ENCODE measurements around the gene FGF14.
"Not testable (repeated sequence)": the region's sequence is repeated elsewhere in the genome, so short reads cannot be mapped to it uniquely, and the experiment has no call there.

The FGF14 gene

DNA sequence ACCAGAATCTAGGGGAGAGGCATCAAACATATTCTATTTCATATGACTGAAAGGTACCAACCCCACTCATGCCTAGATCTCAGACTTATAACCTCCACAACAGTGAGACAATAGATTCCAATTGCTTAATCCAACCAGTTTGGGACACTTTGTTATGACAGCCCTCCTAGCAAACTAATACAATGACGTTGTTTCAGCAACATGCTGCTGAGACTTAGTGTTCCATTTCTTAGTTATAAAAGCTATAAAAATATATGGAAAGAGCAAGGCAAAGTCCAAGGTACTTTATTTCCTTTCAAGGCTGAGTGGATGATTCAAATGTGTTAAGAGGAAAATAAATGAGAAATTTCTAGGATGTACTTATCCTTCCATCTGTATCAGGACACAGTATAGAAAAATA is 352.0 kb downstream of the FGF14 start:
- DNase-seq (ENCODE audit: low read depth in 4 of 4, low spot score in 1 of 4): no peak

DNA sequence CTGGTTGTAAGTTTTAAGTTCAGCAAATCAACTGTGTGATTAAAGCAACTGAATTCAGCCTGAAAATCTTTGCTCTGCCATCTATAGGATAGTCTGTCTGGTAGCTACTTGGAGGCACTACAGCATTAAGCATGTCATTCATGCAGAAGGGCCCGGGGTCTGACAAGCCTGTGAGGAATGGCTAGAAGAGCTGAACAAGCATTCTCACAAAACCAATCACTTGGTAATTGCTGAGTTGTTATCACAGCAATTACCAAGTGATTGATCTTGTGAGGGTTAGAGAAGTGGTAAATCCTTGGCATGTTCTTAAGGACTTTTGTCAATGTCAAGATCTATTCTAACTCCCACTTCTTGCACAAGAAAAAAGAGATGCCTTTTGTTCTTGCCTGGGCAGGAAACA is 356.1 kb downstream of the FGF14 start:
- no peak for DNase-seq (ENCODE audit: low read depth in 4 of 4, low spot score in 1 of 4)

DNA sequence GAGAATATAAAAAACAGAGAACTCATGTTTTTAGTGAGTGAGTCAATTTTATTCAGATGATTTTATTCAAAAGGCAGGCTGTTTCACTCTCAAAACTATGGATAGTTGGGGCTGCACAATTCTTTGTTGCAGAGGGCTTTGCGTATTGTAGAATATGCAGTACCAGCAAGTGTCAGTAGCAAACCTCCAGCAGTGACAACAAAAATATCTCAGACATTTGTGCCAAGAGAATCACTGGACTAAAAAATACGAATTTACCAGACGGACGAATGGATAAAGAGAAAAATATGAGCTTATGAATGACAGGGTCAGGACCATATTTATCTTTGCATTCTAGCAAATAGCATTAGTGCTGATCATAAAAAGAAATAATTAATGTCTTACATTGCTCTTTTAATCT is 359.1 kb downstream of the FGF14 start:
- DNase-seq (ENCODE audit: low read depth in 4 of 4, low spot score in 1 of 4): no peak

DNA sequence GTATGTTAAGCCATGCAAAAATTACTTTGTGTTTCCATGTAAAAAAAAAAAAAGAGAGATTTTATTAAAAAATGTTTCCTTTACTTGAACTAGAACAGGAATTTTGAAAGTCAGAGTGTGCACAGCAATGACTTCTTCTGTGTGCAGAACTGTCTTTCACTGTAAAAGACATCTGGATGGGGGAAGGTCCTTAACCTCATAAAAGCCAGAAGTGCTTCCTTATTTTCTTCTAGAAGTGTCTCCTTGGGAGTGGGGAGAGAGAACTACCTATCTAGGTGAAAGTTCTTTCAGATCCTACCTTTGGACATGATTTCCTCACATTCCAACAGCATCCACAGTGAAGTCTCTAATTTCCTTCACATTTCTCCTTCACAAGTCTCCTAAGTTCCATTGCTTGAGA is 360.3 kb downstream of the FGF14 start:
- no peak for DNase-seq (ENCODE audit: low read depth in 4 of 4, low spot score in 1 of 4)

DNA sequence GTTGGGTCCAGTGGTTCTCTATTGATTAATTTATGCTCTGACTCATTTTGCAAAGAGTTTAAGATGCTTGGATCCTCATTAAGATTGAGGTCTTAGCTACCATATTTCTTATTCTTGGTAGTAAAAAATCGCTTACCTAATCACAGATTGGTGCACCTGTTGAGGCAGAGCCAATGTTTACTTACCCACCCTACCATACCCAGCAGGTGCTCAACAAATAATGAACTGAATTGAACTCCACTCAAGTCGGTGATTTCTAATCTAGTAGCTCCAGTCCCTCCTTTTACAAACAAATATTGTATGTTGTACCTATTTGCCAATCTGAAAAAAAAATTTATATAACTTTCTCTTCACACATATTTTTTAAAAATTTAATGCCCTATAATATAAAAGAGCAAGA is 361.0 kb downstream of the FGF14 start:
- DNase-seq (ENCODE audit: low read depth in 4 of 4, low spot score in 1 of 4): no peak

DNA sequence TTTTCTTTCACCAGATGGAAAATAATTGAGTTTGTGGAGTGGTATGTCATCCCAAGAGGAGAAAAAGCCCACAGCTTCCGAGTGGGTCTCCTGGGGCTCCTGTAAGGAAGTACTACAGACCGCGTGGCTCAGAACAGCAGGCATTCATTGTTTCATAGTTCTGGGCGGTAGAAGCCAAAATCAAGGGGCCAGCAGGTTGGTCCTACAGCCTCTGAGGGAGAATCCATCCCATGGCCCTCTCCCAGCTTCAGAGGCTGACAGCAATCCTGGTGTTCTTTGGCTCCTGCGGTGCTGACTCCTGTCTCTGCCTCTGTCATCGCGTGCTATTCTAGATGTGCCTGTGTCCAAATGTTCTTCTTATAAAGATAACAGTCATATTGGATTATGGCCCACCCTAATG is 362.6 kb downstream of the FGF14 start:
- DNase-seq (ENCODE audit: low read depth in 4 of 4, low spot score in 1 of 4): no peak

DNA sequence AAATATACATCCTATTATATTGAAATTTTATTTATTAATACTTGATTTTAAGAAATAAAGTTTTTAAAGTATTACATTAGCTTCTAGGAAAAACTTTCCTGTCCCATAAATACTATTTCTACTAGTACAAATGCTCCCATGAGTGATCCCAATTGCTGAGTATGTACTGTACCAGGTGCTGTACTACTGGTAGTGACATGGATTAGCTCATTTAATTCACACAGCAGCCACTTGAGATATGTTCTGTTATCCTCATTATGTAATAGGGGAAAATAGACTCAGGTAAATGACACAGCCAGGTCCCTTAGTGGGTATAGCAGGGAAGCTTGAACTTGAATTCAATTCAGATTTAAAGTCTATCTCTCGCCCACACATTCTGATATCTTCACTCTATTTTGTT is 363.1 kb downstream of the FGF14 start:
- DNase-seq (ENCODE audit: low read depth in 4 of 4, low spot score in 1 of 4): no peak

DNA sequence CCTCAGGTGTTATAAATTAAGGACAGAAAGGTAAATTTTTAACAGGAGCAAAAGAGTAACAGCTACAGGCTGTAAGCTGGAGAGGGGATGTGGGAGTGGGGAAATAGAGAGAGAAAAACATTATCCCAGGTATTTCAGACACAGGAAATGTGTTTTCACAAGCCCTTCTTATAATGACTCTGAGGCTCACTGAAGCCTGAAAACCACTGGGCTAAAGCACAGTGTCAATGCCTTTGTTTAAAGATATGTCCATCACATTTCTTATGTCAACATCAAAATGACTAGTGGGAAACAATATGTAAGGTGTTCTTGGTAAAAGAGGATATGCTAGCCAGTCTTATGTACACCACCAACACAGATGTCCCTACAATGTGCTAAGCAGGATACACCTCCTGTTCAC is 365.9 kb downstream of the FGF14 start:
- no peak for DNase-seq (ENCODE audit: low read depth in 4 of 4, low spot score in 1 of 4)

DNA sequence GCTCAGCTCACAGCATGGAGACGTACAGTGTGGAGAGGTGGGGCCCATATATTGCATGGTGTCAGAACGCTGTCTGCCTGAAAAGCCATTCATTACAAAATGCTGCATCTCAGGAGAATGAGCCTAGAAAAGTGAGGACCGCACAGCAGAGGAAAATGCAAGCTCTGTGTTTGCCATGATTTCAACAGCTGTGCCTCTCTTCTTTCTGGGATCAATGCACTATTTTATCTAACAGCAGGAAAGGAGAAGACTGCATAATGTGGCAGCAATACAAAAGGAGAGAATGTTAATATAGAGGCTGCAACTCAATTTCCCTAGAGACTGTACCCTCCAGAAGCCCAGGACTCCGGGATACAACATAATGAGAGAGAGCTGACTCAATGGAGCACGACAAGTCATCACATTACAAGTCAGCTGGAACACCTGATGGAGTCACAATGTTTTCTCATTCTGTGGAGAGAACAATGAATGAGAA is 368.0 kb downstream of the FGF14 start:
- DNase-seq (ENCODE audit: low read depth in 4 of 4, low spot score in 1 of 4): no peak

DNA sequence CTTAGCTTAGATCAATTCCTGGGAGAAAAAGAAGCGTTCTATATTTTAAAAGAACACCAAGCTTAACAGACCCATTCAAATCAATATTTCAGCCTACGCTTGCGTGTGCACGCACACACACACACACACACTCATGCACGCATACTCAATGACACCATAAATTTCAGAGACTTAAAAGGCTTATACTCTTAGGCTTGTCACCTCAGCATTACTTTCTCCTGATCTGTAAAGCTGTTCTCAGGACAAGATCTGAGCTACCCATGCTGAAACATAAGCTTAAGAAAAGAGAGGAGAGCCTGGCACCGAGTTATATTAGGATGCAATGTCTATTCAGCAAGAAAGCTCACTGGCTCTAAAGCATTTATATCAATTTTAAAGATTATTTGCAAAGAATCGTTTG is 368.5 kb downstream of the FGF14 start:
- DNase-seq (ENCODE audit: low read depth in 4 of 4, low spot score in 1 of 4): no peak

DNA sequence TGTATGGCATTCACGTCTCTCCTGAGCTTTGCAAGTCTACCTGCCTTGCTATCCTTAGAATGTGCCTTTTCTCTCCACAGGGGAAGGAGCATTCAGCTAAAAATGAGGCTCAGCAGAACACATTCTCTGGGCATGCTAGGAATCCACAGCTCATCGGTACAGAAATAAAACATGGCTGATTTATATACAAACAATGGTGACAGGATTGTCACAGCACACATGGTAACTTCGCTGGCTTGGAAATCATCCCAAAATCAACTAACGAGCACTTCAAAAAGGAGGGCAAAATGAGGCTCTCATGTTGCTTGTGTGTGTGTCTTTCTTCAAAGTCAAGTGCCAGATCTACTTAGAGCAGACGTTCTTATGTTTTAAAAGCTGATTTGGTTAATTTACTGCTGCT is 373.0 kb downstream of the FGF14 start:
- DNase-seq (ENCODE audit: low read depth in 4 of 4, low spot score in 1 of 4): no peak

DNA sequence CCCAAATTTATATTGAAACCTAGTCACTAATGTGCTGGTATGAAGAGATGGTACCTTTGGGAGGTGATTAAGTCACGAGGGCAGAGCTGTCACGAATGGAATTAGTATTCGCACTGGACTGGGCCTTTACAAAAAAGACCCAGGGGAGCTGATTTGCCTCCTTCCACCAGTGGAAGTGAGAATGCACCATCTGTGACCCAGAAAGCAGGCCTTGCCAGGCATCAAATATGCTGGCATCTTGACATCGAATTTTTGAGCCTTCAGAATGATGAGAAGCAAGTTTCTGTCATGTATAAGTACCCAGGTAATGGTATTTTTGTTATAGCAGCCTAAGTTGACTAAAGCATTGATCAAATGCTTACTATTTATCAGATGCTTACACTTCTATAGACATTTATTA is 373.6 kb downstream of the FGF14 start:
- no peak for DNase-seq (ENCODE audit: low read depth in 4 of 4, low spot score in 1 of 4)

DNA sequence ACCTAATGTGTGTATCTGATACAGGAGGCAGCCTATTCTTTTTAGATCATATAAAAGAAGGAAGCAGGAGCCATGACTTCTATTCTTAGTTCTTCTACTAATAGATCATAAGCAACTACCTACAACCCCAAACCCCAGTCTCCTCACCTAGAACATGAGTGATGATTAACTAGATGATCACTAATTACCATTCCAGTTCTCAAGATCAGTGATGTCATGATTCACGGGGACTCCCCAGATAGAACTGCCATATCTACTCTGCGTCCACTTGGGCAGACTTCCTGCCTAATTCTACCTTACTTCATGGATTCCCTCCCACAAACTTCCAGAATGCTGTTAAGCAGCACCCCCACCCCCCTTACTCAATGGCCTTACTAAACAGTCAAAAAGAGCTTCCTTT is 380.1 kb downstream of the FGF14 start:
- no peak for DNase-seq (ENCODE audit: low read depth in 4 of 4, low spot score in 1 of 4)

DNA sequence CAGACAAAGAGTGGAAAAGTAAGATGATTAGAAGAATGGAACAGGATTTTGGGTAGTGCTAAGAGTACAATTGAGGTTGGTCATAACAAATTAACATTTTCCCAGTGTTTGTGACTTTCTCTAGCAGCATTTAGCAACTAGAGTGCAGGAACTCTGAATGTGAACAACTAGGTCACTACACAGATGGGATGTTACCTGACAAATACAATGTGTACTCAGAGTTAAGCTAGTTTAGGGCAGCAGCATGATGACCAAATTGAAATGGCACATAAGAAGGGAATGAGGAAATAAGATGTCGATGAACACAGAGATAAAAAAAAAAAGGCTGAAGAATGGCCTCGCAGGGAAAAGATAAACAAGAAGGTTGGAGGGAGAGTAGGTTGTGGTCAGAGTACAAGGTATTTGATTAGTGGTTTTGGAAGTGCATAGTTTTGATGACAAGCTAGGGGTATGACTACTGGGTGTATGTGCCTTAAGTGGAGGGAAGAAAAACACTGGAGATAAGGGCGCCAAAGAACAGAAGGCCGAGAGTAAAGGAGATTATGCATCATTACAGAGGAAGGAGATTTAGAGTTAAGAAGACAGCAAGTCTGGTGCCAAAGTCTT is 381.1 kb downstream of the FGF14 start:
- no peak for DNase-seq (ENCODE audit: low read depth in 4 of 4, low spot score in 1 of 4)

DNA sequence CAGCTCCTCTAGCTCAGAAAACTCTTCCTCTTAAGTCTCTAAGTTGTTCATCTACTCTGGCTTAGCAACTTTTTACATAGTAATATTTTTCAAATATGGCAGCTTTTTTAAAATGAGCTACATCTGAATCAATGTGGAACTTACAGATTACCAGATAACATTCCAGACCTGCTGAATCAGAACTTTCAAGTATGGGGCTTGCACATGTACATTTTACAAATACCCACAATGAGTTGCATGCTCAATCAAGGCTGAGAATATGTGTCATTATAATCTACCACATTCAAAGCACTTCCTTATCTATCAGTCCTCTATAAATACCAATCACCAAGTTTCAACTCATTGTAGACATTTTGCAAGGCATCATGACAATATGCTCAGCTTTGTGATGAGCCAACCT is 383.1 kb downstream of the FGF14 start:
- no peak for DNase-seq (ENCODE audit: low read depth in 4 of 4, low spot score in 1 of 4)

DNA sequence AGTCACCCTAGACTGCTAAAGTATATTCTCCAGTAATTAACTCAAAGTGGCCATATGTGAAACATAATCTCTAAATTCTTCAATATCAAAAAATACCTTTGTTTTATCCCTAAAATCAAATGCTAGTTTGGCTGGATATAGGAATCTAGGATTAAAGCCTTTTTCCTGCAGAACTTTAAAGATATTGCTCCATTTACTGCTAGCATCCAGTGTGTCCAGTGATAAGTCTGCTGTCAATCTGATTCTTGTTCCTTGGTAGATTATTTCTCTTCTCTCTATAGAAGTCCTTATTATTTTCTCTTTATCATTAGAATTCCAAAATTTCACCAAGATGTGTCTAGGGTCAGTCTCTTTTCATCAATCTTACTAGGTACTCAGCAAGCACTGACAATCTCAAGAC is 384.6 kb downstream of the FGF14 start:
- DNase-seq (ENCODE audit: low read depth in 4 of 4, low spot score in 1 of 4): no peak

DNA sequence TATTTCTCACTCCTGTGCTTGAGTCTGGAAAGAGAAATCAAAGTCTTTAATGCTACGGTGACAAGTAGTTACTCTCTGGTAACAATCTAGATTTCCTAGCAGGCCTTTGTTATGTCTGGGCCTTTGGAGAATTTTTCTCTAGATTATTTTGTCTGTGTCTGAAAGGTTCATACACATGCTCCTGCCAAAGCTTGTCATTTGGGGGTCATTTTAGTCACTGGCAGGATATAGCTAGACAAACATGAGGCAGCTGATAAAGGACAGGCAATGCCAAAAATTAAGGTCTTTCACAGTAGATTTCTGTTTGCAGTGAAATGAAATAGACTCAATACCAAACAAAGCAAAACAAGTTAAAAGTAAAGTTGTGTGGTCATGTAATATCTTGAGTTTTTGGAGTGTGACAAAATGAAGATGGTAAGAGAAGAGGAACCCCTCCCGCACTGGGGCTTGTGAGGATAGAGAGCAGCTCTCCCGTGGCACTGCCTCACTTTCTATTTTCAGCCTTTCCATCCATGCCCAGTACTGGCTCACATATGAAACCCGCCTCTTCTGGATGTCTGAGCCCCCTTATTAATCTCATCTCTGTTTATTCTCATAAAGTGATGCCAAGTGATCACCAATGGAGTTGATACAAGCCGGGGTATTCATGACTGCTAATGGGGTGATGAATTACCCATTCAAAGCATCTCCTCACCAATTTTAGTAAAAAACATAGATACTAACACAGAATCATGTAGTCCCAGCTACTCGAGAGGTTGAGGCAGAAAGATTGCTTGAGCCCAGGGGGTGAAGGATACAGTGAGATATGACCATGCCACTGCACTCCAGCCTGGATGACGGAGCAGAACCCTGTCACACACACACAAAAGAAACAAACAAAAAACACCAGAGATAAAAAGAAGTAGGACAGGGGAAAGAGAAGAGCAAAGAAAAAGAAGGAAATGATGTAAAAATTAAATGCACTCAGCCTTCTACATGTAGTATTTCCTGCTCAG is 389.3 kb downstream of the FGF14 start:
- DNase-seq (ENCODE audit: low read depth in 4 of 4, low spot score in 1 of 4): no peak

DNA sequence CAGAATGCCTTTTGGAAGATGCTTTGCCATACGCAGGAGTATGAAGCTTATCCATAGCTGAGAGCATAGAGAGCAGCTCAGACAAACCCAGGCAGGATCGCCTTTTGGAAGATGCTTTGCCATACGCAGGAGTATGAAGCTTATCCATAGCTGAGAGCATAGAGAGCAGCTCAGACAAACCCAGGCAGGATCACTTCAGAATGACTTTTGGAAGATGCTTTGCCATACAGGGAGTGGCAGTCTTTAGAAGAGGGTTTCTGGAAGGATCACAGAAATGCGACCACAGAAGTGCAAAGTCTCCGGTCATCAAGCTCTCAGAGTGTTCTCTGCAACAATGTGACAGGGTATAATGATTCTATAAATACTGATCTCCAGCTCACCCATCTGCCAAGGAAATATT is 390.4 kb downstream of the FGF14 start:
- not testable (repeated sequence) for DNase-seq (ENCODE audit: low read depth in 4 of 4, low spot score in 1 of 4)

DNA sequence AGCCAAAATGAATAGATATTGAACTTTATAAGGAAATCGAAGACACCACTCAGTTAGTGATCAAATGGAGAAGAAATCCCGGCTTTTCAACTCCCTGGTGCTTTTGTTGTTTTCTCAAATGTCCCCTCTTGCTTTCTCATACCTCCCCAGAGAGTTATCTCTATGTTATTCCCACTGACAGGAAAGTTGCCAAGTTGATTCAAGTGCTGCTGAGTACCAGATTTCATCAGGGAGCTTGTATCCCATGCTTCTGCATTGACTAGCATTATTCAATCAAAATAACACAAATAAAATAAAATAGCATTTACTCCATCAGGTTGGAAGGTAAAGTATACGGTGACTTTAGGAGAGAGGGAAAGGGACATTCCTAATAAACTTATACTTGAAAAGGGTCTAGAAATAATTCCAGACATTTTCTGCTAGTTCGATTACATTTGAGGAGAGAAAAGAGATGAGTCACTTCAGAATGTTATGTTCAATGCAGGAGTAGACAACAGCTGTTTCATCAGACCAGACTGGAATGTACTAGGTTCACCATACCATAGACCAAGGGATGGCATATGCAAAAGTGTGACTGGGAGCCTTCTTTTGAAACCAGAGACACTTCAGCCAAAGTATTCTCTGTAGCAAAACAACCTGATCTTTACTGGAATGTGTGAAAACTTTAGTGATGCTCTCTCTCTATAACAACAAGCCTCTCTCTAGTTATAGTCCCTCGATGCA is 397.8 kb downstream of the FGF14 start:
- DNase-seq (ENCODE audit: low read depth in 4 of 4, low spot score in 1 of 4): no peak

DNA sequence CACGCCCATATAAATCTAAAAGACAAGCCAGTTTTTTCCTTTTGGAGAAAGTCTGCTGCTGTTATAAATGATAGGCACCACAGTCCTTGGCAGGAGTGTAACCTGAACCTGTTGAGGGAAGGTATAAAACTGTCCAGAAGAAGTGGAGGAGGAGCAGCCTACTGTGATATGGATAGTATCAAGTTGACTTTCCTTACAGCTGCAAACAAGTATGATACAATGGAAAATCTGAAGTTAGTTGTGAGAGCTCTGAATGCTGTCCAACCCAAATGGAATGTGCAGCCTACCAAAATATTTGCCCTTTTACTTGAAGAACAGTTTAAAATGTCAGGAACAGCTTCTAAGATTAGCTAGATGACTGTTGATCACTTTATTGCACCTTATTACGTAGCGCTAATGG is 399.6 kb downstream of the FGF14 start:
- DNase-seq (ENCODE audit: low read depth in 4 of 4, low spot score in 1 of 4): no peak

DNA sequence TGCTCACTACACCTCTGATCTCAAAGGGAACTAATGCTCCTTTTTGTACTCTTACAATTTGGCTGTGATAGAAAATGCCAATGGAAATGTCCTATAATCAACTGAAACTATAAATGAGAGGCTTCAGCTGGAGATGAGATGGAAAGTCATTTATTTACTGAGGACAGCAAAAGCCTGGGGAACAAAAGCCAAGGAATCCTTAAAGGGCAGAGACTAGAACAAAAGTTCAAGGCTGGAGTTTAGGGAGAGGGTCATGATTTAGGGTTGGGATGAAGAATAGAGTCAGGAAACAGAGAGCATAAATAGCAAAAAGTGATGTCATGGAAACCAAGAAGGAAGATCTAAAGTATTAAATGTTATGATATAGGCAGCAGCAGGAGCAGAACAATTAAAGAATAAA is 401.1 kb downstream of the FGF14 start:
- DNase-seq (ENCODE audit: low read depth in 4 of 4, low spot score in 1 of 4): no peak

DNA sequence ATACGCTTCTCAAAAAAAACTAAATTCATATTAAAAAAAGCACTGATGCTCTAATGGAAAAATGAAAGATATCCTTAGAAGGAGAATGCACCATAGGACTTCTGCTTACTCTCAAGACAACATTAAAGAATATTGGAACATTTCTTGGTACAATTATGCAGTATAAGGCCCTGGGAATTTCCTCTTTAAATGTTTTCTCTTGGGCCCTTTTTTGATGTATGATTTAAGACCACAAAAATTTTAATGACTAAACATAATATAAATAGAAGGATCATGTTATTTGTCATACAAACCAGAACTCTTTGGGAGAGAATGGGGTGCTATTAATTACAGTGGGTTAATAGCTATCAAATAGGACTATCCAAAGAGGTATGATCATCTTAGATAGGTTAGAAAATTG is 403.7 kb downstream of the FGF14 start:
- no peak for DNase-seq (ENCODE audit: low read depth in 4 of 4, low spot score in 1 of 4)
